ENCODE data around the gene ADNP2.

ADNP2 gene

GRCh38 chr18:80133124-80133523, 24.1 kb downstream of the ADNP2 start:
- no peaks in the 10 kb centered on the region for H3K27me3 ChIP-seq (ENCODE audit: control insufficient read depth, insufficient read depth, low read length)

GRCh38 chr18:80135136-80135535, 26.1 kb downstream of the ADNP2 start:
- Histone ChIP-seq H3K9ac (ENCODE audit: low read length) (no peak overlapping the region), H3K4me3 (ENCODE audit: low read length) (no peak overlapping the region), H3K27me3 (ENCODE audit: control insufficient read depth, insufficient read depth, low read length) (no peaks in the 10 kb centered on the region), H3K9me3 (ENCODE audit: control insufficient read depth, low read length) (no peaks in the 10 kb centered on the region), H3K4me1 (ENCODE audit: control insufficient read depth, insufficient read depth, low read length) (no peaks in the 10 kb centered on the region), H3K36me3 (ENCODE audit: control insufficient read depth, insufficient read depth, low read length) (peaks cover 14% of the 10 kb centered on the region)

More at GRCh38 chr18:80133124-80133523, 24.1 kb downstream of the ADNP2 start:
- no peaks in the 10 kb centered on the region for H3K9me3 ChIP-seq (ENCODE audit: control insufficient read depth, low read length)
- H3K4me3 ChIP-seq (ENCODE audit: low read length) = no peak overlapping the region
- no peaks in the 10 kb centered on the region for H3K4me1 ChIP-seq (ENCODE audit: control insufficient read depth, insufficient read depth, low read length)
- peaks cover 14% of the 10 kb centered on the region for H3K36me3 ChIP-seq (ENCODE audit: control insufficient read depth, insufficient read depth, low read length)
- no peak overlapping the region for H3K9ac ChIP-seq (ENCODE audit: low read length)

- H3K9me3 ChIP-seq (ENCODE audit: control insufficient read depth, low read length) = no peaks in the 10 kb centered on the region
- H3K27me3 ChIP-seq (ENCODE audit: control insufficient read depth, insufficient read depth, low read length) = no peaks in the 10 kb centered on the region
- no peaks in the 10 kb centered on the region for H3K4me1 ChIP-seq (ENCODE audit: control insufficient read depth, insufficient read depth, low read length)
- H3K36me3 ChIP-seq (ENCODE audit: control insufficient read depth, insufficient read depth, low read length) = peaks cover 14% of the 10 kb centered on the region
- no peak overlapping the region for H3K4me3 ChIP-seq (ENCODE audit: low read length)
- no peak overlapping the region for H3K9ac ChIP-seq (ENCODE audit: low read length)
Measured at GRCh38 chr18:80136679-80137078, 27.6 kb downstream of the ADNP2 start.

- H3K4me3 ChIP-seq (ENCODE audit: low read length) = no peak overlapping the region
- peaks cover 14% of the 10 kb centered on the region for H3K36me3 ChIP-seq (ENCODE audit: control insufficient read depth, insufficient read depth, low read length)
- no peaks in the 10 kb centered on the region for H3K4me1 ChIP-seq (ENCODE audit: control insufficient read depth, insufficient read depth, low read length)
- H3K27me3 ChIP-seq (ENCODE audit: control insufficient read depth, insufficient read depth, low read length) = no peaks in the 10 kb centered on the region
- H3K9ac ChIP-seq (ENCODE audit: low read length) = no peak overlapping the region
- H3K9me3 ChIP-seq (ENCODE audit: control insufficient read depth, low read length) = no peaks in the 10 kb centered on the region
Measured at GRCh38 chr18:80137137-80137536, 28.1 kb downstream of the ADNP2 start.

GRCh38 chr18:80137976-80138375, 28.9 kb downstream of the ADNP2 start:
- H3K9ac ChIP-seq (ENCODE audit: low read length) = no peak overlapping the region

GRCh38 chr18:80140455-80140985, 31.5 kb downstream of the ADNP2 start:
- H3K36me3 ChIP-seq (ENCODE audit: control insufficient read depth, insufficient read depth, low read length) = no peaks in the 10 kb centered on the region

More at GRCh38 chr18:80137976-80138375, 28.9 kb downstream of the ADNP2 start:
- no peaks in the 10 kb centered on the region for H3K9me3 ChIP-seq (ENCODE audit: control insufficient read depth, low read length)
- H3K4me3 ChIP-seq (ENCODE audit: low read length) = no peak overlapping the region
- no peaks in the 10 kb centered on the region for H3K27me3 ChIP-seq (ENCODE audit: control insufficient read depth, insufficient read depth, low read length)
- peaks cover 14% of the 10 kb centered on the region for H3K36me3 ChIP-seq (ENCODE audit: control insufficient read depth, insufficient read depth, low read length)
- H3K4me1 ChIP-seq (ENCODE audit: control insufficient read depth, insufficient read depth, low read length) = peaks cover 2% of the 10 kb centered on the region

GRCh38 chr18:80143881-80144280, 34.8 kb downstream of the ADNP2 start:
- no peaks in the 10 kb centered on the region for H3K27me3 ChIP-seq (ENCODE audit: control insufficient read depth, insufficient read depth, low read length)

More at GRCh38 chr18:80140455-80140985, 31.5 kb downstream of the ADNP2 start:
- Histone ChIP-seq H3K27me3 (ENCODE audit: control insufficient read depth, insufficient read depth, low read length) (no peaks in the 10 kb centered on the region), H3K9ac (ENCODE audit: low read length) (no peak overlapping the region), H3K4me3 (ENCODE audit: low read length) (no peak overlapping the region), H3K4me1 (ENCODE audit: control insufficient read depth, insufficient read depth, low read length) (peaks cover 20% of the 10 kb centered on the region), H3K9me3 (ENCODE audit: control insufficient read depth, low read length) (no peaks in the 10 kb centered on the region)

GRCh38 chr18:80145196-80145804, 36.2 kb downstream of the ADNP2 start:
- H3K4me1 ChIP-seq (ENCODE audit: control insufficient read depth, insufficient read depth, low read length) = peaks cover 26% of the 10 kb centered on the region
- no peaks in the 10 kb centered on the region for H3K36me3 ChIP-seq (ENCODE audit: control insufficient read depth, insufficient read depth, low read length)
- H3K4me3 ChIP-seq (ENCODE audit: low read length) = no peak overlapping the region
- no peaks in the 10 kb centered on the region for H3K27me3 ChIP-seq (ENCODE audit: control insufficient read depth, insufficient read depth, low read length)
- no peaks in the 10 kb centered on the region for H3K9me3 ChIP-seq (ENCODE audit: control insufficient read depth, low read length)
- no peak overlapping the region for H3K9ac ChIP-seq (ENCODE audit: low read length)

More at GRCh38 chr18:80143881-80144280, 34.8 kb downstream of the ADNP2 start:
- Histone ChIP-seq H3K9ac (ENCODE audit: low read length) (no peak overlapping the region), H3K4me1 (ENCODE audit: control insufficient read depth, insufficient read depth, low read length) (peaks cover 23% of the 10 kb centered on the region), H3K36me3 (ENCODE audit: control insufficient read depth, insufficient read depth, low read length) (no peaks in the 10 kb centered on the region), H3K4me3 (ENCODE audit: low read length) (no peak overlapping the region), H3K9me3 (ENCODE audit: control insufficient read depth, low read length) (no peaks in the 10 kb centered on the region)

GRCh38 chr18:80147037-80147417, 38.0 kb downstream of the ADNP2 start:
- Histone ChIP-seq H3K9me3 (ENCODE audit: control insufficient read depth, low read length) (no peaks in the 10 kb centered on the region), H3K9ac (ENCODE audit: low read length) (no peak overlapping the region), H3K27me3 (ENCODE audit: control insufficient read depth, insufficient read depth, low read length) (no peaks in the 10 kb centered on the region), H3K36me3 (ENCODE audit: control insufficient read depth, insufficient read depth, low read length) (no peaks in the 10 kb centered on the region), H3K4me1 (ENCODE audit: control insufficient read depth, insufficient read depth, low read length) (peaks cover 26% of the 10 kb centered on the region), H3K4me3 (ENCODE audit: low read length) (no peak overlapping the region)

- peak overlapping the region; percentile 62 for H3K4me3 ChIP-seq (ENCODE audit: low read length)
- H3K4me1 ChIP-seq (ENCODE audit: control insufficient read depth, insufficient read depth, low read length) = peaks cover 26% of the 10 kb centered on the region
- no peaks in the 10 kb centered on the region for H3K9me3 ChIP-seq (ENCODE audit: control insufficient read depth, low read length)
- peak overlapping the region; percentile 54 for H3K9ac ChIP-seq (ENCODE audit: low read length)
- H3K36me3 ChIP-seq (ENCODE audit: control insufficient read depth, insufficient read depth, low read length) = no peaks in the 10 kb centered on the region
- no peaks in the 10 kb centered on the region for H3K27me3 ChIP-seq (ENCODE audit: control insufficient read depth, insufficient read depth, low read length)
Measured at GRCh38 chr18:80147418-80148325, 38.6 kb downstream of the ADNP2 start.

GRCh38 chr18:80148326-80149199, 39.5 kb downstream of the ADNP2 start:
- Histone ChIP-seq H3K4me1 (ENCODE audit: control insufficient read depth, insufficient read depth, low read length) (peaks cover 19% of the 10 kb centered on the region), H3K4me3 (ENCODE audit: low read length) (peak overlapping the region; percentile 62), H3K27me3 (ENCODE audit: control insufficient read depth, insufficient read depth, low read length) (no peaks in the 10 kb centered on the region), H3K36me3 (ENCODE audit: control insufficient read depth, insufficient read depth, low read length) (no peaks in the 10 kb centered on the region), H3K9ac (ENCODE audit: low read length) (peak overlapping the region; percentile 54), H3K9me3 (ENCODE audit: control insufficient read depth, low read length) (no peaks in the 10 kb centered on the region)
